ENCODE data around the gene MAPKAP1.

Gene MAPKAP1

DNA sequence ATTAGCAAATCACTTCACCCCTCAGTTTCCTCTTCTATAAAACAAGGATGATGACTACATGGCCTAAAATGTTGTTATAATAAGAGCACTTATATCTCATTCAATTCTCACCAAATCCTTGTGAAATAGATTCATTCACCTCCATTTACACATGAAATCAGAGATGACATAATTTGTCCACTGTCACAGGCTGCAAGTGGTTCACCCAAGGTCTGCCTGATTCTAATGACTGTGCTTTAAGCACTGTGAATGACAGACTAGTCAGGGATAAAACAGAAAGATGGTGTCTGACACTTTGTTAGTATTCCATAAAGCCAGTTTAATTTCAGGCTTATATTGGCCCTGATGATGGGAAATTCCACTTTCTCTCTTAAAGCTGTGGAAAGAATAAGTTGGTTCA is 209.5 kb downstream of the MAPKAP1 start:
- TF ChIP-seq EP300 (IDR thresholded peaks at IDR 0.05; ENCODE audit: borderline replicate concordance) (no peak), CEBPB (IDR thresholded peaks at IDR 0.05) (no peak), YY1 (IDR thresholded peaks at IDR 0.05; ENCODE audit: low read depth) (no peak), REST (IDR thresholded peaks at IDR 0.05; ENCODE audit: low read depth) (no peak), TCF12 (IDR thresholded peaks at IDR 0.05; ENCODE audit: low read depth) (no peak), CREB1 (IDR thresholded peaks at IDR 0.05; ENCODE audit: low read depth) (no peak), FOXM1 (IDR thresholded peaks at IDR 0.05; ENCODE audit: borderline replicate concordance, low read depth) (no peak), RAD21 (IDR thresholded peaks at IDR 0.05; ENCODE audit: low read depth) (no peak), EGR1 (IDR thresholded peaks at IDR 0.05) (no peak), NFIC (IDR thresholded peaks at IDR 0.05) (no peak), TEAD4 (IDR thresholded peaks at IDR 0.05) (no peak)
- TF ChIP-seq, protein P1, sequence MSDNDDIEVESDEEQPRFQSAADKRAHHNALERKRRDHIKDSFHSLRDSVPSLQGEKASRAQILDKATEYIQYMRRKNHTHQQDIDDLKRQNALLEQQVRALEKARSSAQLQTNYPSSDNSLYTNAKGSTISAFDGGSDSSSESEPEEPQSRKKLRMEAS (IDR thresholded peaks at IDR 0.05): no peak

GRCh38 chr9:125496313-125496834 is 210.6 kb downstream of the MAPKAP1 start:
- TF ChIP-seq EP300 (IDR thresholded peaks at IDR 0.05; ENCODE audit: borderline replicate concordance) (no peak), CEBPB (IDR thresholded peaks at IDR 0.05) (no peak), EGR1 (IDR thresholded peaks at IDR 0.05) (no peak), FOXM1 (IDR thresholded peaks at IDR 0.05; ENCODE audit: borderline replicate concordance, low read depth) (no peak), ZBTB7A (IDR thresholded peaks at IDR 0.05; ENCODE audit: low read depth) (no peak)
- TF ChIP-seq, protein P2, sequence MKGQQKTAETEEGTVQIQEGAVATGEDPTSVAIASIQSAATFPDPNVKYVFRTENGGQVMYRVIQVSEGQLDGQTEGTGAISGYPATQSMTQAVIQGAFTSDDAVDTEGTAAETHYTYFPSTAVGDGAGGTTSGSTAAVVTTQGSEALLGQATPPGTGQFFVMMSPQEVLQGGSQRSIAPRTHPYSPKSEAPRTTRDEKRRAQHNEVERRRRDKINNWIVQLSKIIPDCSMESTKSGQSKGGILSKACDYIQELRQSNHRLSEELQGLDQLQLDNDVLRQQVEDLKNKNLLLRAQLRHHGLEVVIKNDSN (IDR thresholded peaks at IDR 0.05): no peak
- TF ChIP-seq, protein P1 (IDR thresholded peaks at IDR 0.05): no peak

DNA sequence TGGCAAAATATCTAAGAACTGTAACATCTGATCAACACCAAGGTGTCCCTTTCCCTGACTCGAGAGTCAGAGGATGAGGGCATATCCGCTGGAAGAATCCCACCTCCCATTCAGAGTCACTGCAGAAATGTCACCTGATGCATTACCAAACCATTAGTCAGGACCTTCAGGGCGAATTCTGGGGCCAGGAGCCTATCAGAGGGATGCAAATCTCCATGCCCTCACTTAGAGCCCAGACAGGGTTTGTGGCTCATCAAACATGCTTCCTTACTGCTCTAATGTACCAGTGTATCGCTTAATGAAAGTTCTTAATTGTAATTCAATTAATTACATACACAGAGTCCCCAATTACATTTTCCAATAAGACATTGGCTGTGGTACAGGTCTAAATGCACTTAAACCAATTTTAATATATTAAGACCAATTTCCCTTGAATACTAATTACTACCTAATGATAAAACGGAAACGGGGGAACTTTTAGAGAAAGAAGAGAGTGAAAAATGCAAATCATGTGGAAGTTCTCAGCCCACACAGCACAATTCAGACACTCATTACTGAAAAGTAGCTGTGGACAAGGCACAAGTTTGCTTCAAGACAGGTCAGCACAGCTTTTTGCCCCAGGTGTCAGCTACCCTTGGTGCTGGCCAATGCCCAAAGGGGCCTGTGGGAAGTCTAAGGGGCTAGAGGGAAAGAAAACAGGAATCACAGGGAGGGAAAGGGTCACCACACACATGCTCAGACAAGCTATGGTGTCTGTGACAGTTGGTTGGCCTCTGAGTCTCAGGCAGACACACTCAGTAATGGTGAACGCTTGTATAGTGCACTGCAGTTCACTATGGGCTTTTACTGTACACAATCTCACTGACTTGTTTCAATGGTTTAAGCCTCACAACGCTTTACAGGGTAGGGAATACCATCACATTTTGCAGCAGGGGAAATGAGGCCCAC is 211.6 kb downstream of the MAPKAP1 start:
- TF ChIP-seq EP300 (IDR thresholded peaks at IDR 0.05; ENCODE audit: borderline replicate concordance) (no peak), RAD21 (IDR thresholded peaks at IDR 0.05; ENCODE audit: low read depth) (no peak), CREB1 (IDR thresholded peaks at IDR 0.05; ENCODE audit: low read depth) (no peak), ZBTB7A (IDR thresholded peaks at IDR 0.05; ENCODE audit: low read depth) (no peak), TCF12 (IDR thresholded peaks at IDR 0.05; ENCODE audit: low read depth) (no peak), FOXM1 (IDR thresholded peaks at IDR 0.05; ENCODE audit: borderline replicate concordance, low read depth) (no peak), REST (IDR thresholded peaks at IDR 0.05; ENCODE audit: low read depth) (no peak), EGR1 (IDR thresholded peaks at IDR 0.05) (no peak), TEAD4 (IDR thresholded peaks at IDR 0.05) (no peak), CEBPB (IDR thresholded peaks at IDR 0.05) (no peak), YY1 (IDR thresholded peaks at IDR 0.05; ENCODE audit: low read depth) (no peak), NFIC (IDR thresholded peaks at IDR 0.05) (no peak), TAF1 (IDR thresholded peaks at IDR 0.05; ENCODE audit: low read depth) (no peak)
- TF ChIP-seq, protein P1 (IDR thresholded peaks at IDR 0.05): no peak
- TF ChIP-seq, protein P2 (IDR thresholded peaks at IDR 0.05): no peak

DNA sequence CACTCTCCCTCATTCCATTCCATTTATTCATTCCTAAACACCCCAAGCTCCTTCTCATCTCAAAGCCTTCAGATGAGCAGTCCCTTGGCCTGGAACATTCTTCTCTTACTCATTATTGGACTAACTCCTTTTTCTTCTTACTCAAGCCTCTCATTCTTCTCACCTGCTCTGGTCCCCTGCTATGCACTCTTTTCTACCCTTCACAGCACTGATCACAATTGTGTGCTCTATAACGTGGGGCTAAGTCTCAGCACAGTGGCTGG is 212.4 kb downstream of the MAPKAP1 start:
- TF ChIP-seq EGR1 (IDR thresholded peaks at IDR 0.05): no peak
- no peak for TF ChIP-seq CEBPB (IDR thresholded peaks at IDR 0.05)
- TF ChIP-seq CREB1 (IDR thresholded peaks at IDR 0.05; ENCODE audit: low read depth): no peak
- no peak for TF ChIP-seq FOXM1 (IDR thresholded peaks at IDR 0.05; ENCODE audit: borderline replicate concordance, low read depth)
- TF ChIP-seq TEAD4 (IDR thresholded peaks at IDR 0.05): no peak
- no peak for TF ChIP-seq TAF1 (IDR thresholded peaks at IDR 0.05; ENCODE audit: low read depth)
- TF ChIP-seq YY1 (IDR thresholded peaks at IDR 0.05; ENCODE audit: low read depth): no peak
- no peak for TF ChIP-seq ZBTB7A (IDR thresholded peaks at IDR 0.05; ENCODE audit: low read depth)
- no peak for TF ChIP-seq RAD21 (IDR thresholded peaks at IDR 0.05; ENCODE audit: low read depth)
- no peak for TF ChIP-seq REST (IDR thresholded peaks at IDR 0.05; ENCODE audit: low read depth)
- TF ChIP-seq, protein P2 (IDR thresholded peaks at IDR 0.05): no peak
- TF ChIP-seq, protein P1 (IDR thresholded peaks at IDR 0.05): no peak
